Stimulated activated CD8-positive, alpha-beta memory T cell treated with anti-CD3 and anti-CD28 coated beads, Interleukin-7, amount 100 ng/mL, for 48 hours (primary cell): Measurements from ENCODE around the gene APBA2.

ENCODE experiments used
- DNase-seq, 2 donors: peaks; one replicate each; pipeline ENCODE4 v3.0.0-alpha.2; 2020; ENCODE audit warnings: low read depth in 1 of 2; ENCODE audit errors: extremely low read depth in 1 of 2

Gene APBA2

GRCh38 chr15:29113336-29114220 lies 227.8 kb downstream of the APBA2 start:
- DNase-seq, result no peak

DNA sequence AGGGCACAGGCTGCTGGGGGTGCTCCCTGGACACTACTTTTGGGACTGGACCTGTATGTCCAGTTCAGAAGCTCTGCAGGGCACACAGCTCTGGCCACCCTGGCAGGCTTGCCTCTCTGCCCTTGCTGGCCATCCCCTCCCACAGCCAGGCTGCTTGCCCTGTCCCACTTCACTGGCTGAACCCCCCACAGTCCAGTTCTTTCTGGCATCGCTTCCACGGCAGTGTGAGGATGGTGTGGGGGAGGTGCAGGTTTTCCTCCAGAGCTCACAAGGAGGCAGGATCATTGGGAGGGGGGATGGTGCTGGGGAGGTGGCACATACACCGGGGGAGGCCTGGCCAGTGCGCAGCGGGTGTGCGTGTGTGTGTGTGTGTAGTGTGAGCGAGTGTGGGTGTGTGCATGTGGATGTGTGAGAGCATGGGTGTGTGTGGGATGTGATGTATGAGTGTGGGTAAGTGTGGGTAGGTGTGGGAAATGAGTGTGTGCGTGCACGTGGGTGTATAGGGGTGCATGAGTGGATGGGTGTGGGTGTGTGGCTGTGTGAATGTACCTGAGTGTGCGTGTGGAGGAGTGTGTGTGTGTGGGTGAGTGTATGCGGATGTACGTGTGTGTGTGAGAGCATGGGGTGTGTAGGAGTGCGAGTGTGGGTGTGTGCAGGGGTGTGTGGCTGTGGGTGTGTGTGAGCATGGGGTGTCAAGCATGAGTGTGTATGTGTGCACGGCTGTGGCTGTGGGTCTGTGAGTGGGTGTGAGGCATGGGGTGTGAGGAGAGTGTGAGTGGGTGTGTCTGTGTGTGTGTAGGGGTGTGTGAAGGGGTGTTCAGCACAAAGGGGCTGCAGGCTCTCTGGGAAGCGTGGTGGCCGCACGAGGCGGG lies 228.7 kb downstream of the APBA2 start:
- no peak for DNase-seq

DNA sequence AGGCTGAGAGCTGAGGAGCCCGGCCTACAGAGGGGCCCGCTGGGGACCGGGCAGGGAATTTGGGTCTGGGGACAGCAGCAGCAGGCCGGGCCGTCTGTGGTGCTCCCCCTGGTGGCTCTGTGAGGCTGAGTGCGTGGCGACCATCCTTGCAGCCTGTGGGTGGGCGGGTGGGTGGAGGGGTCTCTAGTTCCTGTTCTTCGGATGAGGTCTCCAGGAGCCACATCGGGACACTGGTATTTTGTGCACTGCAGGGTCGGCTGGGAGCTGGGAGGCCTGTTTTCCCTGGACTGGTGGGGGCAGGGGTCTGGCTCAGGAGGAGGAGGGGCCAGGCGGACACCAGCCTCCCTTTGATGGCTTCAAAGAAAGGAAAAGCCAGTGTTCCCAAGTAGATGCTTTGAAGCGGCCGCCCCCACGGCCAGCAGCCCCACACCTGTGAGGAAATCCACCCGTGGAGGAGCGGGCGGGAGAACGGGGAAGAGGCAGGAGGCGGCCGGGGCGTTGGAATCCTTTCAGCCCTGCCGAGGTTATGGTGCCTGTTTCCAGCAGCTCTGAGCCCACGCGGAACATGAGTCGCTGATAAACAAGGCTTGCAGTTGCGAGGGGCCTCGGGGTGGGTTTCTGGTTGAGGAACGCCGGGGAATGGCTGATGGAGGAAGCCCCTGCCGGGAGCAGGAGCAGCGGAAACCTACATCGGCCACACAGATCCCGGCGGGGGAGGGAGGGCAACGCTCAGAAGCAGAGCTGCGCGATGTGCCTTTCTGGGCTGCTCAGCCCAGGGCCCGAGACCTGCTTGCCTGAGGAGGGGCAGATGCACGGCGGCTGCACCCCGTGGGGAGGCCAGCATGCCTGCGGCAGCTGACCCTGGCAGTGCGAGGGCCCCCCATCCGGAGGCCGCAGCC lies 229.6 kb downstream of the APBA2 start:
- DNase-seq, result no peak

GRCh38 chr15:29116970-29117700 lies 231.4 kb downstream of the APBA2 start:
- no peak for DNase-seq

GRCh38 chr15:29117778-29118177 lies 232.0 kb downstream of the APBA2 start:
- DNase-seq, result no peak

DNA sequence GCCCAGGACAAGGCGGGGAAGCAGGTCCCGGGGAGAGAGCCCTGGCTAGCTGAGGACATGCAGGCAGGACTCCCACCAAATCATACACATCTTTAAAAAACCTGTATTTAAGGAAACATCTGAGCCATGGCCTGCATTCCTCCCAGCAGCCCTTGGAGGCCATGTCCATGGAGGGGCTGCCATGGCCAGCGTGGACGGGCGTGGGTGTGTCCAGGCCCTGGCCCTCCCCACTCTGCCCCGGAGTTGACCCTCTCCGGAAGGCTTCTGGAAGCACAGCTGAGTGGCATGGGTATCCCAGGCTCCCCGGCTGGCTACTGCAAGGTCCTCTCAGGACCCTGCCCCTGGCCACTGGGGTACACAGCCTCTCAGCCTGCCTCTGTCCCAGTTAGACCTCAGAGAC lies 234.1 kb downstream of the APBA2 start:
- DNase-seq, result no peak

DNA sequence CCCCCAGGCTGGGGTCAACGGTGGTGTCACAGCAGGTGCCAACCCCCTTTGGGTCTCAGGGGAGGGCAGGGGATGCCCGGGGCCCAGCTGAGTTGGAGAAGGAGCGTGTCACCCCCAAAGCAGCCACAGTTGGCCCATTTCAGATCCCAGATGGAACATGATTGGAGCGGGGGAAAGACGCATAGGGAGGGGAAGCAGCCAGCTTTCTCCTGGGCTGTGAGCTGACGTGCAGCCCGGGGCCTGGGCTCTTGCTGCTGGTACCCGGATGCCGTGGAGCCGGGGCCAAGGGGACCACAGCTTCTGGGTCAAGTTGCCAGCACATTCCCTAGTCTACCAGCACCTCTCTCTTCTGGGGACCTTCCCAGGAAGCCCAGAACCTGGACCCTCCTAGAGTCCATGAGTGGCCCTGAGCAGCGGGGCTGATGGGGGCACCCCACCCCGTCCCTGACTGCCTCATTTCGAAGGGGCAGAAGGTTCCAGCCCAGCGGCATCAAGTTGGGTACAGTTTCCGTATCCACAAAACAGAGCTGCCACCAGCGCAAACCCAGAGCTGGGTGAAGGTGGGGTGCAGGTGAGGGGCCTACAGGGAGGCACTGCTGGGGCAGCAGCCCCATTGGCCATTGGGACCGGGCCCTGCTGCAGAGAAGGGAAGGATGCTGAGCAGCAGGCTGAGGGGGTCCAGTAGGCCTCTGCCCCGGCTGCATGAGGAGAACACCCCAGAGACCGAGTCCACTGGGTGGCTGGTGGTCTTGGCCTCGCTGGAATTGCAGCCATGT lies 235.0 kb downstream of the APBA2 start:
- DNase-seq, result no peak

DNA sequence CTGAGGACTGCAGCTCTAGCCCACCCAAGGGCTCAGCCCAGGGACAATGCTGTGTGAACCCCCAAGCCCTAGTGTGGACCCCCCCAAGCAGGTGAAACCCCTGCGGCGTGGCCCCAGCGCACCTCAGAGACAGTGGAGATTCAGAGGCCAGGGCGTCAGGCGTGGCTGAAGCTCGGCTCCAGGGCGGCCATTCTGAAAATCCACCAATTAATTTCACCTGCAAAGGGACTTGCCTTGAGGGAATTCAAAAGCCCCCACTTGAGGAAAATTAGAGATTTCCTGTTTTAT lies 235.5 kb downstream of the APBA2 start:
- no peak for DNase-seq

DNA sequence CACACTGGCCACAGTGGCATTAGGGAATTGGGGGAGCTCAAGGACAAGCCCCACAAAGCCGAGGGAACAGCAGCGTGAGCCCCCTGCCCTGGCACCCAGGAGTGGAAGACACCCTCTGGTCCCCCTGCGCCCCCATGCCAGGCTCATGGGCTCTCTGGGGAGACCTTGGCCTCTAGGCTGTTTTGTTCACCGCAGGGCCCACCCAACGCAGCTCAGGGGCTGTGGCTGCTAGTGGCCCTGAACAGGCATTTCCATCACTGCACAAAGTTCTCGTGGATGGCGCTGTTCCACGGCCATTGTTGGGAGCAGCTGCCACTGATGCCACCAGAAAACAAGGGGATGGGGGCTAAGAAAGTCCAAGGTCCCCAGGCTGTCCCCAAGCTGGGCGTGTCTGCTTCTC lies 236.1 kb downstream of the APBA2 start:
- DNase-seq, result no peak

DNA sequence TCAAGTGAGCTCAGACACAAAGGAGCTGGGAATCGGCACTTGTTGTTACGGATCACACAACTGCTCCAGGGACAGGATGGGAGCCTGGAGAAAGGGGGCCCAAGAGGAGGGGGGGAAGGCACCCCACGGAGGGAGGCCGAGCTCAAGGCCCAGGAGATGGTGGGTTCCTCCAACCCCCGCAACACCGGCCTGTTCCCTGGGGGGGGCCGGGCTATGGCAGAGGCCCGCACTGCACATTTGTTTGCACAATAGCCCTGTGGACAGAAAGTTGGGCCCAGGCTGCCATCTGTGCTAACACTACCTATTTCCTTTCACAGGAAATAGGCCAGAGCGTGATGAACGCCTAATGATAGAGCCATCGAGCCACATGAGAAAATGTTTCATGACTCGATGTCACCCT lies 236.7 kb downstream of the APBA2 start:
- no peak for DNase-seq

DNA sequence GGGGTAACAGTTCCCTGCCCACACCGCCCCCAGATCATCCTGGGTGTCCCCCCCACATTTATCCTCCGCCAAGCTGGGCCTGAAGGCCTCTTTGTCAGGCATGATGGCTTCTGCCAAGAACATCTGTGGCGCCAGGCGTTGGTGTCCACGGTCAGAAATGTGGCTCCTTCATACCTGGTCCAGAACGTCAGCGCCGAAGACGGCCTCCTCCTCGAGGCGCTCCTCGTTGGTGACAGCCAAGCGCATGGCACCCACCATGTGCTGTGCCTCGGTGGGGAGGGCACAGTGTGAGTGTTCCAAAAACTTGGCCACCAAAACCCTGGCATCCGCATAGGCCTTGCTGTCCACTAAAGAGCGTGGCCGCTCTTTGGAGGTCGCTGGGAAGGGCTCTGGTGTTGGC lies 237.4 kb downstream of the APBA2 start:
- DNase-seq, result no peak

DNA sequence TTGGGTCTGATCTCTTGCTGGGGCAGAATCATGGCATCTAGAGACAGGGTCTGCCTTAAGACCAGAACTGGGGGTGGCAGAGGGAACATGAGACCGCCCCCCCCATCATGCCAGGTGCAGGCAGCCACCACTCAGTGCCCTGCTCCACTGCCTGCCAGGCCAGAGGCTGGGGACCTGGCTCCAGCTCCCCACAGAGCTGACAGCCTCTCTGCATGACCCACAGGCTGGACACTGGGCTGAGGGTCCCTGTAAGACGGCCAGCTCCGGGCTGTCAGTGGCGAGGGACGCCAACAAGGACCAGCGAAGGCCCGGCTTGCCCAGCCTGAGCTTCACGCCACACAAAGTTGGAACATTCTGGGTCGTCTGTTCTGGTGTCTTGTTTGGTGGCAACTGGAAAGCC lies 238.2 kb downstream of the APBA2 start:
- DNase-seq, result no peak

DNA sequence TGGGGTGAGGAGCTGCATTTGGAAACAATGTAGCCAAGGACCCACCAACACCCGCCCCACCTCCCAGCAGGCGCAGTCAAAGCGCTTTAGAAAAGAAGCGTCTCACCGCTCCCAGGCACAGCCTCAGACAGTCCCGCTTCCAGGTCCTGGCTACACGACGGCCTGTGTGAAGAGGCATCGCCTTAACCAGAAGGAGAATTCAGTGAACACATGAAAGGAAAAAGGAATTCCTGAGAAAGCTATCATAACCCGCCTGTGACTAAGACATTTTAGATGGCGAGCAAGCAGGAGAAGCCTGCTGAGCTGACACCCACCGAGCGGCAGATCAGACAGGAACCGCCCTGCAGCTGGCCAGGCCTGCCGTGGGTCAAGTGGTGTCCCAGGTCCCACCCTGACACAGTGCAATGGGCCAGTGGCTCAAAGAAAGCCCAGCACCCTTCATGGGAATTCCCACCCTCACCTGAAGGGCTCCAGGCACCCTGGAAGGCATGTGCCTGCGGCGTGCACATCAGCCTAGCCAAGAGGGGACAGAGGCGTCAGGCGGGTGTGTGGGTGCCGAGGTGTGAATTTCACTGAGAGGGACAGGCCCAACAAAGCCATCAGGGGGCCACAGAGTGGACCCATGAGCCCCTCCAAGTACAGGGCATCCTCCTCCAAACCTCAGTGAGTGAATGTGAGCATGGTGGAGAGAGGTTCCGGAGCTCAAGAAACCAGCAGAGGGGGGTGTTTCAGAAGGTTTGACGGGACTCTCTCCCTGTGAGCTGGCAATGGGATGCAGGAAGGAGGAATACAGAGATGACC lies 239.0 kb downstream of the APBA2 start:
- DNase-seq, result no peak

- DNase-seq, result no peak
Measured at GRCh38 chr15:29125382-29126207, 239.8 kb downstream of the APBA2 start.

DNA sequence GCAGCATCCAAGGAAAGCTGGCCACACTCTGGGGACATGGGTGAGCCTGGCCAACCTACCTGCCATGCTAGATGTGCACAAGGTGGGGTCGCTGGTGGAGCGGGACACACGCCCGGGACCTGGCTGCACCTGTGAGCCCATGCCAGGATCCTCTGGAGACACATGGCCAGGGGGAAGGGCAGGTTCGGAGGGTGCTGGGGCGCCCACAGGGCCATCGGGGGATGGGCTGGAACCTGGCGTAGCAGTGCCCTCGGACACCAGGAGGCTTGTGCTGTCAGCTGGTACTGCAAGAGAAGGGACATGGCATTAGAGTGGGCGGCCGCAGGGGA lies 240.4 kb downstream of the APBA2 start:
- DNase-seq, result no peak

GRCh38 chr15:29126821-29127461 lies 241.2 kb downstream of the APBA2 start:
- DNase-seq, result no peak

- no peak for DNase-seq
Measured at GRCh38 chr15:29127506-29128430, 242.0 kb downstream of the APBA2 start.
